ENCODE results near the gene TRIM63. TPM values are rescaled to one million over a fixed set of nuclear protein-coding genes. Genes with fewer than 3 reads are reported as not detected.

Gene TRIM63
- total and polyA plus RNA-seq, 9 of the 15 experiments (the other 6 are each of a cell fraction or from before 2014, with no cell fraction given) = 0.08 to 0.57 (median 0.36) TPM

DNA sequence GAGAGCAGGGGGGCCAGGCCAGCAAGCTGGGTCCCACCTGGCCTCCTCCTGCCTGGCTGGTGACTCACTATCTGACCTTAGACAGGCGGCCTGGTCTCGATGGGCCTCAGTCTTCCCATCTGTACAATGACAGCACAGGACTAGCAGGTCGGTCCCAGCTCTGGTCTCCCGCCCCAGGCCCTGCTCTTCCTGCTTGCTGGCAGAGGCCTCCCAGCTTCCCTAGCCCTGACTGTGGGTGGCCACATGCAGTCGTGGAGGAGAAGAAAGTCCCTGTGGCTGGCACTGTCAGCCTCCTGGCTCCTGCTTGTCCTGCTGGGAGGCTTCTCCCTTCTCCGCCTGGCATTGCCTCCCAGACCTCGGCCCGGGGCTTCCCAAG, 45.0 kb downstream of the TRIM63 start (continued):
- TF ChIP-seq, protein P1, sequence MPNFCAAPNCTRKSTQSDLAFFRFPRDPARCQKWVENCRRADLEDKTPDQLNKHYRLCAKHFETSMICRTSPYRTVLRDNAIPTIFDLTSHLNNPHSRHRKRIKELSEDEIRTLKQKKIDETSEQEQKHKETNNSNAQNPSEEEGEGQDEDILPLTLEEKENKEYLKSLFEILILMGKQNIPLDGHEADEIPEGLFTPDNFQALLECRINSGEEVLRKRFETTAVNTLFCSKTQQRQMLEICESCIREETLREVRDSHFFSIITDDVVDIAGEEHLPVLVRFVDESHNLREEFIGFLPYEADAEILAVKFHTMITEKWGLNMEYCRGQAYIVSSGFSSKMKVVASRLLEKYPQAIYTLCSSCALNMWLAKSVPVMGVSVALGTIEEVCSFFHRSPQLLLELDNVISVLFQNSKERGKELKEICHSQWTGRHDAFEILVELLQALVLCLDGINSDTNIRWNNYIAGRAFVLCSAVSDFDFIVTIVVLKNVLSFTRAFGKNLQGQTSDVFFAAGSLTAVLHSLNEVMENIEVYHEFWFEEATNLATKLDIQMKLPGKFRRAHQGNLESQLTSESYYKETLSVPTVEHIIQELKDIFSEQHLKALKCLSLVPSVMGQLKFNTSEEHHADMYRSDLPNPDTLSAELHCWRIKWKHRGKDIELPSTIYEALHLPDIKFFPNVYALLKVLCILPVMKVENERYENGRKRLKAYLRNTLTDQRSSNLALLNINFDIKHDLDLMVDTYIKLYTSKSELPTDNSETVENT (CRISPR knock-in tag; IDR thresholded peaks at IDR 0.05) = no peak
- TF ChIP-seq RBM25 (IDR thresholded peaks at IDR 0.05; ENCODE audit: low read depth, low read length, severe bottlenecking) (peak; percentile 73), BCOR (IDR thresholded peaks at IDR 0.05) (peak; percentile 70), LARP7 (IDR thresholded peaks at IDR 0.05) (no peak), MBD2 (IDR thresholded peaks at IDR 0.05; ENCODE audit: borderline replicate concordance, low read depth) (no peak)
- TF ChIP-seq, protein P2, sequence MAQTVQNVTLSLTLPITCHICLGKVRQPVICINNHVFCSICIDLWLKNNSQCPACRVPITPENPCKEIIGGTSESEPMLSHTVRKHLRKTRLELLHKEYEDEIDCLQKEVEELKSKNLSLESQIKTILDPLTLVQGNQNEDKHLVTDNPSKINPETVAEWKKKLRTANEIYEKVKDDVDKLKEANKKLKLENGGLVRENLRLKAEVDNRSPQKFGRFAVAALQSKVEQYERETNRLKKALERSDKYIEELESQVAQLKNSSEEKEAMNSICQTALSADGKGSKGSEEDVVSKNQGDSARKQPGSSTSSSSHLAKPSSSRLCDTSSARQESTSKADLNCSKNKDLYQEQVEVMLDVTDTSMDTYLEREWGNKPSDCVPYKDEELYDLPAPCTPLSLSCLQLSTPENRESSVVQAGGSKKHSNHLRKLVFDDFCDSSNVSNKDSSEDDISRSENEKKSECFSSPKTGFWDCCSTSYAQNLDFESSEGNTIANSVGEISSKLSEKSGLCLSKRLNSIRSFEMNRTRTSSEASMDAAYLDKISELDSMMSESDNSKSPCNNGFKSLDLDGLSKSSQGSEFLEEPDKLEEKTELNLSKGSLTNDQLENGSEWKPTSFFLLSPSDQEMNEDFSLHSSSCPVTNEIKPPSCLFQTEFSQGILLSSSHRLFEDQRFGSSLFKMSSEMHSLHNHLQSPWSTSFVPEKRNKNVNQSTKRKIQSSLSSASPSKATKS (CRISPR knock-in tag; IDR thresholded peaks at IDR 0.05) = no peak
- TF ChIP-seq, protein P3, sequence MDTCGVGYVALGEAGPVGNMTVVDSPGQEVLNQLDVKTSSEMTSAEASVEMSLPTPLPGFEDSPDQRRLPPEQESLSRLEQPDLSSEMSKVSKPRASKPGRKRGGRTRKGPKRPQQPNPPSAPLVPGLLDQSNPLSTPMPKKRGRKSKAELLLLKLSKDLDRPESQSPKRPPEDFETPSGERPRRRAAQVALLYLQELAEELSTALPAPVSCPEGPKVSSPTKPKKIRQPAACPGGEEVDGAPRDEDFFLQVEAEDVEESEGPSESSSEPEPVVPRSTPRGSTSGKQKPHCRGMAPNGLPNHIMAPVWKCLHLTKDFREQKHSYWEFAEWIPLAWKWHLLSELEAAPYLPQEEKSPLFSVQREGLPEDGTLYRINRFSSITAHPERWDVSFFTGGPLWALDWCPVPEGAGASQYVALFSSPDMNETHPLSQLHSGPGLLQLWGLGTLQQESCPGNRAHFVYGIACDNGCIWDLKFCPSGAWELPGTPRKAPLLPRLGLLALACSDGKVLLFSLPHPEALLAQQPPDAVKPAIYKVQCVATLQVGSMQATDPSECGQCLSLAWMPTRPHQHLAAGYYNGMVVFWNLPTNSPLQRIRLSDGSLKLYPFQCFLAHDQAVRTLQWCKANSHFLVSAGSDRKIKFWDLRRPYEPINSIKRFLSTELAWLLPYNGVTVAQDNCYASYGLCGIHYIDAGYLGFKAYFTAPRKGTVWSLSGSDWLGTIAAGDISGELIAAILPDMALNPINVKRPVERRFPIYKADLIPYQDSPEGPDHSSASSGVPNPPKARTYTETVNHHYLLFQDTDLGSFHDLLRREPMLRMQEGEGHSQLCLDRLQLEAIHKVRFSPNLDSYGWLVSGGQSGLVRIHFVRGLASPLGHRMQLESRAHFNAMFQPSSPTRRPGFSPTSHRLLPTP (IDR thresholded peaks at IDR 0.05; ENCODE audit: borderline replicate concordance, extremely low read depth, insufficient read length) = no peak
- TF ChIP-seq, protein P4, sequence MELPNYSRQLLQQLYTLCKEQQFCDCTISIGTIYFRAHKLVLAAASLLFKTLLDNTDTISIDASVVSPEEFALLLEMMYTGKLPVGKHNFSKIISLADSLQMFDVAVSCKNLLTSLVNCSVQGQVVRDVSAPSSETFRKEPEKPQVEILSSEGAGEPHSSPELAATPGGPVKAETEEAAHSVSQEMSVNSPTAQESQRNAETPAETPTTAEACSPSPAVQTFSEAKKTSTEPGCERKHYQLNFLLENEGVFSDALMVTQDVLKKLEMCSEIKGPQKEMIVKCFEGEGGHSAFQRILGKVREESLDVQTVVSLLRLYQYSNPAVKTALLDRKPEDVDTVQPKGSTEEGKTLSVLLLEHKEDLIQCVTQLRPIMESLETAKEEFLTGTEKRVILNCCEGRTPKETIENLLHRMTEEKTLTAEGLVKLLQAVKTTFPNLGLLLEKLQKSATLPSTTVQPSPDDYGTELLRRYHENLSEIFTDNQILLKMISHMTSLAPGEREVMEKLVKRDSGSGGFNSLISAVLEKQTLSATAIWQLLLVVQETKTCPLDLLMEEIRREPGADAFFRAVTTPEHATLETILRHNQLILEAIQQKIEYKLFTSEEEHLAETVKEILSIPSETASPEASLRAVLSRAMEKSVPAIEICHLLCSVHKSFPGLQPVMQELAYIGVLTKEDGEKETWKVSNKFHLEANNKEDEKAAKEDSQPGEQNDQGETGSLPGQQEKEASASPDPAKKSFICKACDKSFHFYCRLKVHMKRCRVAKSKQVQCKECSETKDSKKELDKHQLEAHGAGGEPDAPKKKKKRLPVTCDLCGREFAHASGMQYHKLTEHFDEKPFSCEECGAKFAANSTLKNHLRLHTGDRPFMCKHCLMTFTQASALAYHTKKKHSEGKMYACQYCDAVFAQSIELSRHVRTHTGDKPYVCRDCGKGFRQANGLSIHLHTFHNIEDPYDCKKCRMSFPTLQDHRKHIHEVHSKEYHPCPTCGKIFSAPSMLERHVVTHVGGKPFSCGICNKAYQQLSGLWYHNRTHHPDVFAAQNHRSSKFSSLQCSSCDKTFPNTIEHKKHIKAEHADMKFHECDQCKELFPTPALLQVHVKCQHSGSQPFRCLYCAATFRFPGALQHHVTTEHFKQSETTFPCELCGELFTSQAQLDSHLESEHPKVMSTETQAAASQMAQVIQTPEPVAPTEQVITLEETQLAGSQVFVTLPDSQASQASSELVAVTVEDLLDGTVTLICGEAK (IDR thresholded peaks at IDR 0.05) = no peak
- TF ChIP-seq, protein P4 (CRISPR knock-in tag; IDR thresholded peaks at IDR 0.05) = peak; percentile 28; the same call in 1 of the 2 replicates
